Neutrophil (primary cell): Measurements from ENCODE around the gene STAP2.

ENCODE experiments used
- H3K27ac ChIP-seq: fragments of 200-600 bp; sonication (generic); 2 replicates; pipeline ENCODE4 v1.5.1; 2016; ENCODE audit warnings: mild to moderate bottlenecking, moderate library complexity
- H3K27me3 ChIP-seq: fragments of 200-600 bp; sonication (generic); 2 replicates; pipeline ENCODE4 v1.6.0; 2016; ENCODE audit warnings: mild to moderate bottlenecking
- H3K36me3 ChIP-seq: fragments of 200-600 bp; sonication (generic); 2 replicates; pipeline ENCODE4 v1.5.1; 2017
- H3K4me1 ChIP-seq, 2 experiments: fragments of 200-600 bp in 1 of 2; sonication (generic) in 1 of 2; 1 replicate in 1 of 2; 2 replicates in 1 of 2; pipeline versions ENCODE4 v1.5.1 to v1.6.1; 2013 to 2016; ENCODE audit warnings: low read depth in 1 of 2, low read length in 1 of 2, mild to moderate bottlenecking in 1 of 2, moderate library complexity in 1 of 2; ENCODE audit not compliant: control insufficient read depth in 1 of 2, insufficient read depth in 1 of 2
- H3K4me3 ChIP-seq, 2 experiments: fragments of 200-600 bp in 1 of 2; sonication (generic) in 1 of 2; 1 replicate in 1 of 2; 2 replicates in 1 of 2; pipeline ENCODE4 v1.5.1; 2013 to 2016; ENCODE audit warnings: low read depth in 1 of 2, low read length in 1 of 2, mild to moderate bottlenecking in 1 of 2, moderate library complexity in 1 of 2
- H3K9me3 ChIP-seq: fragments of 200-600 bp; sonication (generic); 2 replicates; pipeline ENCODE4 v1.5.1; 2016
- CTCF ChIP-seq: fragments of 200-600 bp; sonication (generic); IDR thresholded peaks from 2 replicates; pipeline ENCODE4 v1.5.1; 2016; ENCODE audit warnings: antibody characterized with exemption

Gene STAP2

DNA sequence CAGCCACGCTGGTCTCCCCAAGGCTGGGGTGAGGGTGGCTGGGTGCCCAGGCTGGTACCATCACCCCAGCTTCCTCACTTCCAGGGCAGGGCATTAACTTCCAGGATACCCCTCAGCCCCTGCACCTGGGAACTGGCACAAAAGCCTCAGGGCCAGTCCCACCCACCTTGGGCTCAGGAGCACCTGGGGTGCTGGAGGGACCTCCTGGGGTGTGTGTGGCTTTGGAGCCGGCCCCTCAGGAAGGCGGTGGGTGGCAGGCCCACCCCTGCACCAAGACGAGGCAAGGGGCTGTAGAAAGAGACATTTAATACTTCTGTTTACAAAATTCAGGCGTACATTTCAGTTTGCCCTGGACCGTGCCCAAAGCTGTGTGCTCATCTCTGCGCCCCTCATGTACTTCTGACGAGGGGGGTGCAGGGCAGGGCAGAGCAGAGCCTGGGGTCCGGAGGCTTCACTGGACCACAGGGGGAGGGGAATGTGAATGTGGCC is 21.5 kb upstream of the STAP2 start:
- Histone ChIP-seq H3K9me3 (no peaks in the 10 kb centered on the region), H3K4me3 (no peak overlapping the region), H3K27me3 (no peaks in the 10 kb centered on the region), H3K4me1 (no peaks in the 10 kb centered on the region), H3K36me3 (peaks cover 84% of the 10 kb centered on the region), H3K27ac (no peak overlapping the region)
- no peak for TF ChIP-seq CTCF

DNA sequence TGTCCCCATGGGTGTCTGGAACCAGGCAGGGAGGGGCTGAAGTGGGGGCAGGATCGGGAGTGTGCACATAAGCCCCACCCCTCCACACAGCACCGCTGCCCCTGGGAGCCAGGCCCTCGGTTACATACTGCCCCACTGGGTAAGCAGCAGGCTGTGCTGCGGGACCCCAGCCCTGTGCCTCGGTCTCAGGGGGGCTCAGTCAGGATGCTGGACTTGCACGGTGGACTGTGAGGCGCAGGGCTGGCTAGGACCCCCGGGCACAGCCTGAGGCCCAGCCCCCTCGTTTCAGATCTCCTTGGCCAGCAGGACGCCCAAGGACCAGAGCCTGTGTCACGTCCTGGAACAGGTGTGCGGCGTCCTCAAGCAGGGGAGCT is 21.0 kb upstream of the STAP2 start:
- TF ChIP-seq CTCF: no peak
- H3K9me3 ChIP-seq: no peaks in the 10 kb centered on the region
- no peak overlapping the region for H3K27ac ChIP-seq
- H3K4me3 ChIP-seq: no peak overlapping the region
- no peaks in the 10 kb centered on the region for H3K4me1 ChIP-seq
- H3K27me3 ChIP-seq: no peaks in the 10 kb centered on the region
- H3K36me3 ChIP-seq: peaks cover 80% of the 10 kb centered on the region

GRCh38 chr19:4358709-4359626 is 20.3 kb upstream of the STAP2 start:
- peaks cover 79% of the 10 kb centered on the region for H3K36me3 ChIP-seq
- H3K27me3 ChIP-seq: no peaks in the 10 kb centered on the region
- H3K9me3 ChIP-seq: no peaks in the 10 kb centered on the region
- no peaks in the 10 kb centered on the region for H3K4me1 ChIP-seq
- H3K4me3 ChIP-seq: no peak overlapping the region
- no peak for TF ChIP-seq CTCF
- no peak overlapping the region for H3K27ac ChIP-seq

GRCh38 chr19:4357921-4358326 is 19.3 kb upstream of the STAP2 start:
- no peak overlapping the region for H3K4me3 ChIP-seq
- TF ChIP-seq CTCF: no peak
- H3K4me1 ChIP-seq: no peaks in the 10 kb centered on the region
- no peaks in the 10 kb centered on the region for H3K27me3 ChIP-seq
- H3K36me3 ChIP-seq: peaks cover 73% of the 10 kb centered on the region
- H3K27ac ChIP-seq: no peak overlapping the region
- H3K9me3 ChIP-seq: no peaks in the 10 kb centered on the region

- TF ChIP-seq CTCF: no peak
- Histone ChIP-seq H3K9me3 (no peaks in the 10 kb centered on the region), H3K36me3 (peaks cover 66% of the 10 kb centered on the region), H3K27me3 (no peaks in the 10 kb centered on the region), H3K4me1 (no peaks in the 10 kb centered on the region), H3K27ac (no peak overlapping the region), H3K4me3 (no peak overlapping the region)
Measured at GRCh38 chr19:4357095-4357797, 18.6 kb upstream of the STAP2 start.
